OCI-LY3 (cell line): ENCODE results near the gene SPATA16.

ENCODE experiments used
- EZH2phosphoT487 ChIP-seq: fragments of 200-600 bp; shearing (Covaris generic); IDR thresholded peaks from 2 replicates; pipeline ENCODE4 v1.6.1; 2018; ENCODE audit warnings: antibody characterized with exemption, mixed run types, low read depth
- TF ChIP-seq, protein P1 (sequence below): fragments of 200-600, 300-600 bp; sonication (generic); IDR thresholded peaks from 2 replicates; pipeline ENCODE4 v1.5.1; 2014; ENCODE audit warnings: antibody characterized with exemption, low read length, low read depth

DNA sequence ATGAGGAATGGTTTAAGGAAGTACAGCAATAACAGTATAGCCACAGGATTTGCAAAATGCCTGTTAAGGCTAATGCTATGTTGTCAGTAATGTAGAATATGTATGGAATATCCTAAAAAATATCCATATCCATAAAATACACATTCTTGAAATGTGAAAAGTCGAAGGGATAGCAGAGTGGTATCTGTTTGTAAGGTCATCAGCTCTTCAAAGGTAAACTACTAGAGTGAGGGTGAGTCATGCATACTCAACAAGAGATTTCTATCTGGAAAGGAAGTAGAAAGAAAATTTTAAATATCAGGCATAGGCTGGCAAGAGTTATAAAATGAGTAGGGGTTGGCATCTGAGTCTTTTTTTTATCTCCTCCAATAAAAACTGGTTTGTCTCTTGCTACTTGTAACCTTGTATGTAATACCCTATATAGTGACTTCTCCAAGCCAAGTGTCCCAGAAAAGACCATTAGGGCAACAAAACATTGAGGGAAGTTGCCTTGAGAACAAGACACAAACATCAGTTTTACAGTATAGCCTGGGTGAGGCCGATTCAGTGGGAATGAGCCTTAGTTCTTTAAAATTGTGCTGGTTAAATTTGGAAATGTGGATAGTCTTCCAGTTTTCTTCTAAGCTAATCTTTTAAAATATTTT lies 103.1 kb downstream of the SPATA16 start:
- TF ChIP-seq, protein P1, sequence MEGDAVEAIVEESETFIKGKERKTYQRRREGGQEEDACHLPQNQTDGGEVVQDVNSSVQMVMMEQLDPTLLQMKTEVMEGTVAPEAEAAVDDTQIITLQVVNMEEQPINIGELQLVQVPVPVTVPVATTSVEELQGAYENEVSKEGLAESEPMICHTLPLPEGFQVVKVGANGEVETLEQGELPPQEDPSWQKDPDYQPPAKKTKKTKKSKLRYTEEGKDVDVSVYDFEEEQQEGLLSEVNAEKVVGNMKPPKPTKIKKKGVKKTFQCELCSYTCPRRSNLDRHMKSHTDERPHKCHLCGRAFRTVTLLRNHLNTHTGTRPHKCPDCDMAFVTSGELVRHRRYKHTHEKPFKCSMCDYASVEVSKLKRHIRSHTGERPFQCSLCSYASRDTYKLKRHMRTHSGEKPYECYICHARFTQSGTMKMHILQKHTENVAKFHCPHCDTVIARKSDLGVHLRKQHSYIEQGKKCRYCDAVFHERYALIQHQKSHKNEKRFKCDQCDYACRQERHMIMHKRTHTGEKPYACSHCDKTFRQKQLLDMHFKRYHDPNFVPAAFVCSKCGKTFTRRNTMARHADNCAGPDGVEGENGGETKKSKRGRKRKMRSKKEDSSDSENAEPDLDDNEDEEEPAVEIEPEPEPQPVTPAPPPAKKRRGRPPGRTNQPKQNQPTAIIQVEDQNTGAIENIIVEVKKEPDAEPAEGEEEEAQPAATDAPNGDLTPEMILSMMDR: no peak
- no peak for TF ChIP-seq EZH2phosphoT487
